Measurements from ENCODE around the gene ARL4C.

- TF ChIP-seq, protein P1, sequence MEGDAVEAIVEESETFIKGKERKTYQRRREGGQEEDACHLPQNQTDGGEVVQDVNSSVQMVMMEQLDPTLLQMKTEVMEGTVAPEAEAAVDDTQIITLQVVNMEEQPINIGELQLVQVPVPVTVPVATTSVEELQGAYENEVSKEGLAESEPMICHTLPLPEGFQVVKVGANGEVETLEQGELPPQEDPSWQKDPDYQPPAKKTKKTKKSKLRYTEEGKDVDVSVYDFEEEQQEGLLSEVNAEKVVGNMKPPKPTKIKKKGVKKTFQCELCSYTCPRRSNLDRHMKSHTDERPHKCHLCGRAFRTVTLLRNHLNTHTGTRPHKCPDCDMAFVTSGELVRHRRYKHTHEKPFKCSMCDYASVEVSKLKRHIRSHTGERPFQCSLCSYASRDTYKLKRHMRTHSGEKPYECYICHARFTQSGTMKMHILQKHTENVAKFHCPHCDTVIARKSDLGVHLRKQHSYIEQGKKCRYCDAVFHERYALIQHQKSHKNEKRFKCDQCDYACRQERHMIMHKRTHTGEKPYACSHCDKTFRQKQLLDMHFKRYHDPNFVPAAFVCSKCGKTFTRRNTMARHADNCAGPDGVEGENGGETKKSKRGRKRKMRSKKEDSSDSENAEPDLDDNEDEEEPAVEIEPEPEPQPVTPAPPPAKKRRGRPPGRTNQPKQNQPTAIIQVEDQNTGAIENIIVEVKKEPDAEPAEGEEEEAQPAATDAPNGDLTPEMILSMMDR (IDR thresholded peaks at IDR 0.05; ENCODE audit: low read length), result no peak
- no peak for TF ChIP-seq EZH2 (IDR thresholded peaks at IDR 0.05; ENCODE audit: borderline replicate concordance, low read length)
Measured at GRCh38 chr2:234535464-234535863, 38.6 kb upstream of the ARL4C start.

Data from OCI-LY1 (cell line).